Chondrocyte (in vitro differentiated cells): ENCODE results near the gene REN. TPM values are rescaled to one million over a fixed set of nuclear protein-coding genes. Genes with fewer than 3 reads are reported as not detected.

Source experiments
- DNase-seq: peaks from one replicate; pipeline ENCODE4 v3.0.0; 2021; ENCODE audit warnings: mixed read lengths, low spot score
- H3K27ac Mint-ChIP-seq: one replicate; pipeline ENCODE4 v1.8.0; 2021; ENCODE audit warnings: mild to moderate bottlenecking, moderate library complexity, mixed read lengths; ENCODE audit not compliant: unreplicated experiment
- H3K27me3 Mint-ChIP-seq: 2 replicates; pipeline ENCODE4 v1.8.0; 2021; ENCODE audit warnings: low read depth, mixed read lengths
- H3K36me3 Mint-ChIP-seq: 2 replicates; pipeline ENCODE4 v1.8.0; 2021; ENCODE audit warnings: low read depth, mixed read lengths
- H3K4me1 Mint-ChIP-seq: 2 replicates; pipeline ENCODE4 v1.8.0; 2021; ENCODE audit warnings: low read depth, mild to moderate bottlenecking, mixed read lengths
- H3K4me3 Mint-ChIP-seq: one replicate; pipeline ENCODE4 v1.8.0; 2021; ENCODE audit warnings: mild to moderate bottlenecking, moderate library complexity, mixed read lengths; ENCODE audit not compliant: unreplicated experiment
- H3K9me3 Mint-ChIP-seq: 2 replicates; pipeline ENCODE4 v1.8.0; 2021; ENCODE audit warnings: low read depth, mixed read lengths
- CTCF ChIP-seq: fragments of 200-600 bp; sonication (generic); IDR thresholded peaks from 2 replicates; pipeline ENCODE4 v1.5.0; 2021; ENCODE audit warnings: antibody characterized with exemption, mild to moderate bottlenecking, moderate library complexity
- total RNA-seq: library from RNA; stranded (reverse); gene quantifications from 3 replicates; pipeline ENCODE4 v1.2.1, GENCODE V29; 2021

Gene REN
- total RNA-seq, 1 donor from 2014 or later, result not detected

GRCh38 chr1:204178487-204179281, 12.5 kb upstream of the REN start:
- Mint-ChIP-seq H3K9me3 (no peaks in the 10 kb centered on the region), H3K27ac (no peak overlapping the region), H3K4me3 (no peak overlapping the region), H3K4me1 (no peaks in the 10 kb centered on the region), H3K36me3 (no peaks in the 10 kb centered on the region), H3K27me3 (peaks cover 30% of the 10 kb centered on the region)
- TF ChIP-seq CTCF, result no peak
- no peak for DNase-seq

- no peak for TF ChIP-seq CTCF
- H3K4me3 Mint-ChIP-seq, result no peak overlapping the region
- no peak for DNase-seq
- H3K4me1 Mint-ChIP-seq, result no peaks in the 10 kb centered on the region
- no peak overlapping the region for H3K27ac Mint-ChIP-seq
- H3K36me3 Mint-ChIP-seq, result no peaks in the 10 kb centered on the region
- H3K9me3 Mint-ChIP-seq, result no peaks in the 10 kb centered on the region
- peaks cover 29% of the 10 kb centered on the region for H3K27me3 Mint-ChIP-seq
Measured at GRCh38 chr1:204177133-204177532, 11.0 kb upstream of the REN start.

GRCh38 chr1:204176049-204176448, 9.9 kb upstream of the REN start:
- no peak for DNase-seq
- Mint-ChIP-seq H3K36me3 (no peaks in the 10 kb centered on the region), H3K27me3 (peaks cover 24% of the 10 kb centered on the region), H3K4me1 (no peaks in the 10 kb centered on the region), H3K27ac (no peak overlapping the region), H3K9me3 (no peaks in the 10 kb centered on the region), H3K4me3 (no peak overlapping the region)
- TF ChIP-seq CTCF, result no peak

GRCh38 chr1:204174958-204175357, 8.8 kb upstream of the REN start:
- H3K9me3 Mint-ChIP-seq, result peaks cover 9% of the 10 kb centered on the region
- no peaks in the 10 kb centered on the region for H3K4me1 Mint-ChIP-seq
- no peak overlapping the region for H3K4me3 Mint-ChIP-seq
- no peaks in the 10 kb centered on the region for H3K36me3 Mint-ChIP-seq
- no peak for TF ChIP-seq CTCF
- peaks cover 16% of the 10 kb centered on the region for H3K27me3 Mint-ChIP-seq
- no peak for DNase-seq
- no peak overlapping the region for H3K27ac Mint-ChIP-seq

- Mint-ChIP-seq H3K4me3 (no peak overlapping the region), H3K36me3 (peaks cover 2% of the 10 kb centered on the region), H3K27ac (no peak overlapping the region), H3K27me3 (peaks cover 4% of the 10 kb centered on the region), H3K9me3 (peaks cover 17% of the 10 kb centered on the region), H3K4me1 (no peaks in the 10 kb centered on the region)
- DNase-seq, result no peak
- TF ChIP-seq CTCF, result no peak
Measured at GRCh38 chr1:204172404-204173029, 6.4 kb upstream of the REN start.
